ENCODE results near the gene SOBP. TPM values are rescaled to one million over a fixed set of nuclear protein-coding genes. Genes with fewer than 3 reads are reported as not detected.

Gene SOBP
- total and polyA plus RNA-seq, 2 experiments from 2014 or later = 1.5 to 3.0 TPM

DNA sequence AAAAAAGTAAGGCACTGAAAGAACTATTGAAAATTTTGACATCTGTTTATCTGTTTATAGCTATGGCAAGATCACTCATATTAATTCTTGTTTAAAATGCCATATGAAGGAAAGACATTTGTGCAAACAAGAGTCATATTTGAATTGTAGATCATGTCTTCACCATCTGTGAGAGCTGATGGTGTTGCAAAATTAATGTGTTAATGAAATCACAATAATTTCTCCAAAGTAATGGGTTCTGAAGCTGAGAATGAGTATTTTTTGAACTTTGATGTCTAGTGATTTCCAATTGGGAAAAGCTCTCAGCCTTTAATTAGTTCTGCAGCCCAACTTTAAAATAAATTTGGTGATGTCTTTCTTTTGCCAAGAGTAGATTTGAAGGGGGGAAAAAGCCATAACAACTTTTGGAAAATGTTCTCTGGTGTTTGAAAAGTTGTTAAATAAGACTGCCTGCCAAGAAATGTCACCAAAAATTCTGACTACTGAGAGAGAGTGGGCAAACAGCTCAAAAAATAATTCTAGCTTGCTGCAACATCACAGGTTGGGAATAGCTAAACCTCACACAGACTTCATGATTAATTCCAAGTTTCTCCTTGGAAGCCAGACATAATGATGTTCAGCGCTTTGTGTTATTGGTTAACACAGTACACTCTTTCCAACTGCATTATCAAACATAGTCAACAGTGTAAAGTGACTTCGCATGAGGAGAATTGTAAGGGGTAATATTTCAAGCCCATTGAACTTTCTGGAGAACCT lies 142.6 kb downstream of the SOBP start:
- Histone ChIP-seq H3K9me2 (ENCODE audit: insufficient read depth) (no peaks in the 10 kb centered on the region), H3K36me3 (ENCODE audit: insufficient read depth) (no peaks in the 10 kb centered on the region), H3K79me2 (replicated peaks; ENCODE audit: insufficient read depth) (no peaks in the 10 kb centered on the region), H3K27ac (ENCODE audit: low read depth) (no peak overlapping the region), H3K4me2 (no peak overlapping the region), H3K27me3 (ENCODE audit: insufficient read depth) (peaks cover 43% of the 10 kb centered on the region), H3F3A (replicated peaks; ENCODE audit: low read depth) (peaks cover 12% of the 10 kb centered on the region; the same call in 1 of the 2 replicates), H3K4me3 (no peak overlapping the region), H3K4me1 (ENCODE audit: insufficient read depth) (peaks cover 14% of the 10 kb centered on the region), H4K20me1 (replicated peaks; ENCODE audit: insufficient read depth) (no peaks in the 10 kb centered on the region), H2AFZ (no peak overlapping the region)
- TF ChIP-seq JUNB (IDR thresholded peaks at IDR 0.05; ENCODE audit: unreplicated experiment) (no peak), POLR2AphosphoS5 (IDR thresholded peaks at IDR 0.05; ENCODE audit: low read depth) (no peak), EZH2 (IDR thresholded peaks at IDR 0.05; ENCODE audit: low read depth, unreplicated experiment) (no peak), EZH2phosphoT487 (IDR thresholded peaks at IDR 0.05; ENCODE audit: unreplicated experiment) (no peak), ZNF114 (CRISPR knock-in tag; IDR thresholded peaks at IDR 0.05) (no peak), CREB1 (CRISPR knock-in tag; IDR thresholded peaks at IDR 0.05; ENCODE audit: low read depth) (no peak), ZNF331 (CRISPR knock-in tag; IDR thresholded peaks at IDR 0.05; ENCODE audit: low read depth) (no peak), STAT1 (IDR thresholded peaks at IDR 0.05; ENCODE audit: unreplicated experiment) (no peak), NANOG (IDR thresholded peaks at IDR 0.05; ENCODE audit: borderline replicate concordance) (no peak), REST (IDR thresholded peaks at IDR 0.05; ENCODE audit: unreplicated experiment) (no peak)
- TF ChIP-seq, protein P1, sequence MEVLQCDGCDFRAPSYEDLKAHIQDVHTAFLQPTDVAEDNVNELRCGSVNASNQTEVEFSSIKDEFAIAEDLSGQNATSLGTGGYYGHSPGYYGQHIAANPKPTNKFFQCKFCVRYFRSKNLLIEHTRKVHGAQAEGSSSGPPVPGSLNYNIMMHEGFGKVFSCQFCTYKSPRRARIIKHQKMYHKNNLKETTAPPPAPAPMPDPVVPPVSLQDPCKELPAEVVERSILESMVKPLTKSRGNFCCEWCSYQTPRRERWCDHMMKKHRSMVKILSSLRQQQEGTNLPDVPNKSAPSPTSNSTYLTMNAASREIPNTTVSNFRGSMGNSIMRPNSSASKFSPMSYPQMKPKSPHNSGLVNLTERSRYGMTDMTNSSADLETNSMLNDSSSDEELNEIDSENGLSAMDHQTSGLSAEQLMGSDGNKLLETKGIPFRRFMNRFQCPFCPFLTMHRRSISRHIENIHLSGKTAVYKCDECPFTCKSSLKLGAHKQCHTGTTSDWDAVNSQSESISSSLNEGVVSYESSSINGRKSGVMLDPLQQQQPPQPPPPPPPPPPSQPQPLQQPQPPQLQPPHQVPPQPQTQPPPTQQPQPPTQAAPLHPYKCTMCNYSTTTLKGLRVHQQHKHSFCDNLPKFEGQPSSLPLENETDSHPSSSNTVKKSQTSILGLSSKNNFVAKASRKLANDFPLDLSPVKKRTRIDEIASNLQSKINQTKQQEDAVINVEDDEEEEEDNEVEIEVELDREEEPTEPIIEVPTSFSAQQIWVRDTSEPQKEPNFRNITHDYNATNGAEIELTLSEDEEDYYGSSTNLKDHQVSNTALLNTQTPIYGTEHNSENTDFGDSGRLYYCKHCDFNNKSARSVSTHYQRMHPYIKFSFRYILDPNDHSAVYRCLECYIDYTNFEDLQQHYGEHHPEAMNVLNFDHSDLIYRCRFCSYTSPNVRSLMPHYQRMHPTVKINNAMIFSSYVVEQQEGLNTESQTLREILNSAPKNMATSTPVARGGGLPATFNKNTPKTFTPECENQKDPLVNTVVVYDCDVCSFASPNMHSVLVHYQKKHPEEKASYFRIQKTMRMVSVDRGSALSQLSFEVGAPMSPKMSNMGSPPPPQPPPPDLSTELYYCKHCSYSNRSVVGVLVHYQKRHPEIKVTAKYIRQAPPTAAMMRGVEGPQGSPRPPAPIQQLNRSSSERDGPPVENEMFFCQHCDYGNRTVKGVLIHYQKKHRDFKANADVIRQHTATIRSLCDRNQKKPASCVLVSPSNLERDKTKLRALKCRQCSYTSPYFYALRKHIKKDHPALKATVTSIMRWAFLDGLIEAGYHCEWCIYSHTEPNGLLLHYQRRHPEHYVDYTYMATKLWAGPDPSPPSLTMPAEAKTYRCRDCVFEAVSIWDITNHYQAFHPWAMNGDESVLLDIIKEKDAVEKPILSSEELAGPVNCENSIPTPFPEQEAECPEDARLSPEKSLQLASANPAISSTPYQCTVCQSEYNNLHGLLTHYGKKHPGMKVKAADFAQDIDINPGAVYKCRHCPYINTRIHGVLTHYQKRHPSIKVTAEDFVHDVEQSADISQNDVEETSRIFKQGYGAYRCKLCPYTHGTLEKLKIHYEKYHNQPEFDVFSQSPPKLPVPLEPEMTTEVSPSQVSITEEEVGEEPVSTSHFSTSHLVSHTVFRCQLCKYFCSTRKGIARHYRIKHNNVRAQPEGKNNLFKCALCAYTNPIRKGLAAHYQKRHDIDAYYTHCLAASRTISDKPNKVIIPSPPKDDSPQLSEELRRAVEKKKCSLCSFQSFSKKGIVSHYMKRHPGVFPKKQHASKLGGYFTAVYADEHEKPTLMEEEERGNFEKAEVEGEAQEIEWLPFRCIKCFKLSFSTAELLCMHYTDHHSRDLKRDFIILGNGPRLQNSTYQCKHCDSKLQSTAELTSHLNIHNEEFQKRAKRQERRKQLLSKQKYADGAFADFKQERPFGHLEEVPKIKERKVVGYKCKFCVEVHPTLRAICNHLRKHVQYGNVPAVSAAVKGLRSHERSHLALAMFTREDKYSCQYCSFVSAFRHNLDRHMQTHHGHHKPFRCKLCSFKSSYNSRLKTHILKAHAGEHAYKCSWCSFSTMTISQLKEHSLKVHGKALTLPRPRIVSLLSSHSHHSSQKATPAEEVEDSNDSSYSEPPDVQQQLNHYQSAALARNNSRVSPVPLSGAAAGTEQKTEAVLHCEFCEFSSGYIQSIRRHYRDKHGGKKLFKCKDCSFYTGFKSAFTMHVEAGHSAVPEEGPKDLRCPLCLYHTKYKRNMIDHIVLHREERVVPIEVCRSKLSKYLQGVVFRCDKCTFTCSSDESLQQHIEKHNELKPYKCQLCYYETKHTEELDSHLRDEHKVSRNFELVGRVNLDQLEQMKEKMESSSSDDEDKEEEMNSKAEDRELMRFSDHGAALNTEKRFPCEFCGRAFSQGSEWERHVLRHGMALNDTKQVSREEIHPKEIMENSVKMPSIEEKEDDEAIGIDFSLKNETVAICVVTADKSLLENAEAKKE (CRISPR knock-in tag; IDR thresholded peaks at IDR 0.05) = no peak
- TF ChIP-seq, protein P2, sequence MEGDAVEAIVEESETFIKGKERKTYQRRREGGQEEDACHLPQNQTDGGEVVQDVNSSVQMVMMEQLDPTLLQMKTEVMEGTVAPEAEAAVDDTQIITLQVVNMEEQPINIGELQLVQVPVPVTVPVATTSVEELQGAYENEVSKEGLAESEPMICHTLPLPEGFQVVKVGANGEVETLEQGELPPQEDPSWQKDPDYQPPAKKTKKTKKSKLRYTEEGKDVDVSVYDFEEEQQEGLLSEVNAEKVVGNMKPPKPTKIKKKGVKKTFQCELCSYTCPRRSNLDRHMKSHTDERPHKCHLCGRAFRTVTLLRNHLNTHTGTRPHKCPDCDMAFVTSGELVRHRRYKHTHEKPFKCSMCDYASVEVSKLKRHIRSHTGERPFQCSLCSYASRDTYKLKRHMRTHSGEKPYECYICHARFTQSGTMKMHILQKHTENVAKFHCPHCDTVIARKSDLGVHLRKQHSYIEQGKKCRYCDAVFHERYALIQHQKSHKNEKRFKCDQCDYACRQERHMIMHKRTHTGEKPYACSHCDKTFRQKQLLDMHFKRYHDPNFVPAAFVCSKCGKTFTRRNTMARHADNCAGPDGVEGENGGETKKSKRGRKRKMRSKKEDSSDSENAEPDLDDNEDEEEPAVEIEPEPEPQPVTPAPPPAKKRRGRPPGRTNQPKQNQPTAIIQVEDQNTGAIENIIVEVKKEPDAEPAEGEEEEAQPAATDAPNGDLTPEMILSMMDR (conservative IDR thresholded peaks at IDR 0.05; ENCODE audit: low read depth in 2 of 2) = no peak
- TF ChIP-seq, protein P3, sequence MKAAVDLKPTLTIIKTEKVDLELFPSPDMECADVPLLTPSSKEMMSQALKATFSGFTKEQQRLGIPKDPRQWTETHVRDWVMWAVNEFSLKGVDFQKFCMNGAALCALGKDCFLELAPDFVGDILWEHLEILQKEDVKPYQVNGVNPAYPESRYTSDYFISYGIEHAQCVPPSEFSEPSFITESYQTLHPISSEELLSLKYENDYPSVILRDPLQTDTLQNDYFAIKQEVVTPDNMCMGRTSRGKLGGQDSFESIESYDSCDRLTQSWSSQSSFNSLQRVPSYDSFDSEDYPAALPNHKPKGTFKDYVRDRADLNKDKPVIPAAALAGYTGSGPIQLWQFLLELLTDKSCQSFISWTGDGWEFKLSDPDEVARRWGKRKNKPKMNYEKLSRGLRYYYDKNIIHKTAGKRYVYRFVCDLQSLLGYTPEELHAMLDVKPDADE (IDR thresholded peaks at IDR 0.05) = no peak
- no peak overlapping the region for H3K27ac Mint-ChIP-seq
- ATAC-seq = no peak
- no peak for DNase-seq (ENCODE audit: low spot score)
- H3K4me1 Mint-ChIP-seq = peaks cover 32% of the 10 kb centered on the region
- no peaks in the 10 kb centered on the region for H3K9me3 Mint-ChIP-seq
- no peaks in the 10 kb centered on the region for H3K36me3 Mint-ChIP-seq (ENCODE audit: low read depth)
- no peak overlapping the region; the same call in 2 of the 3 replicates for H3K4me3 Mint-ChIP-seq
- H3K27me3 Mint-ChIP-seq (ENCODE audit: insufficient read depth, low read depth, poor library complexity) = peaks cover 29% of the 10 kb centered on the region
